Calu3 (cell line): ENCODE data around the gene TJAP1. TPM values are rescaled to one million over a fixed set of nuclear protein-coding genes. Genes with fewer than 3 reads are reported as not detected.
A peak's percentile ranks its signal among the peaks of the same experiment; 100 is the strongest.
"Not testable (repeated sequence)": the region's sequence is repeated elsewhere in the genome, so short reads cannot be mapped to it uniquely, and the experiment has no call there.

ENCODE experiments used
- BruUV-seq: library from RNA; stranded (reverse); fragments of 400-500 nt; replicated peaks from 2 replicates; lab custom pipeline; 2021; lab: Mats Ljungman, UMichigan
- CTCF ChIA-PET: fragments of 300-600 bp; sonication (Branson Sonifier 250); formaldehyde crosslinking; loops from one replicate; lab custom pipeline; 2022; ENCODE audit warnings: antibody characterized with exemption; lab: Charles Lee
- DNase-seq: peaks from one replicate; pipeline ENCODE4 v3.0.0; 2022
- H3K27ac Mint-ChIP-seq: one replicate; pipeline ENCODE4 v1.8.0; 2022; ENCODE audit warnings: mixed read lengths; ENCODE audit not compliant: unreplicated experiment
- H3K27me3 Mint-ChIP-seq: one replicate; pipeline ENCODE4 v1.8.0; 2022; ENCODE audit warnings: mixed read lengths; ENCODE audit not compliant: unreplicated experiment
- H3K36me3 Mint-ChIP-seq: one replicate; pipeline ENCODE4 v1.8.0; 2022; ENCODE audit warnings: mild to moderate bottlenecking, moderate library complexity, mixed read lengths; ENCODE audit not compliant: insufficient read depth, unreplicated experiment
- H3K4me1 Mint-ChIP-seq: one replicate; pipeline ENCODE4 v1.8.0; 2022; ENCODE audit warnings: mild to moderate bottlenecking, low read depth, mixed read lengths; ENCODE audit not compliant: unreplicated experiment
- H3K4me3 Mint-ChIP-seq: one replicate; pipeline ENCODE4 v1.8.0; 2022; ENCODE audit warnings: mild to moderate bottlenecking, low read depth, moderate library complexity, mixed read lengths; ENCODE audit not compliant: unreplicated experiment
- H3K9me3 Mint-ChIP-seq: one replicate; pipeline ENCODE4 v1.8.0; 2022; ENCODE audit warnings: low read depth, mixed read lengths; ENCODE audit not compliant: unreplicated experiment
- intact Hi-C: fragments of 100-400 bp; cut with micrococcal nuclease; formaldehyde crosslinking; loops from one replicate; pipeline ENCODE4 v1.10.0; 2022; ENCODE audit not compliant: unreplicated experiment
- total RNA-seq: library from RNA; stranded (reverse); gene quantifications from 2 replicates; pipeline ENCODE4 v1.2.3, GENCODE V29; 2022
- TF ChIP-seq, protein P1 (sequence below): fragments of 200-600 bp; IDR thresholded peaks from one replicate; pipeline ENCODE4 v1.8.0; 2022; ENCODE audit warnings: antibody characterized with exemption; ENCODE audit not compliant: unreplicated experiment

TJAP1 gene
- total RNA-seq, 1 experiment from 2014 or later: 72.3 TPM

DNA sequence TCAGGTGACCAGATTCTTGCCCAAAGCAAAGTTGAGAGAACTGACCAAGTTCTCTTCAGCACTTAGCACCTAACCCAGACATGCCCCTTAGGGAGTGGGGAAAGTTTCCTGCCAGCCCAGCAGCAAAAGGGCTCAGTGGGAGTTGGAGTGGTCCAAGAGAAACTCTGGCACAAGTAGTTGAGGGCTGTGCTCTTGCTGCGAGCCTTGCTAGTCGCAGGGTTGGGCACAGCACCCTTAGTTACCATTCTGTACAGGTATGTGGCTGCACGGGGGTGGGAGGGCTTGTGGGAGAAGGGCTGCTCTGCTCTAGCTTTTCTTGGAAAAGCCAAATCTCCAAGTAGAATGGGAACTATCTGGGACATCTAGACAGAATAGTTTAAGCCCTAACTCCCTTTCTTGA lies 45.9 kb downstream of the TJAP1 start:
- CTCF ChIA-PET: interaction anchor here (0.6 to 1.3 kb wide), 3 partner anchors 10 to 578 kb away, joined by 3 to 4 read pairs (median 3); no protein-coding TSS in a partner anchor
- Mint-ChIP-seq H3K4me3 (no peak overlapping the region), H3K27me3 (no peaks in the 10 kb centered on the region), H3K27ac (no peak overlapping the region), H3K36me3 (peaks cover 69% of the 10 kb centered on the region), H3K9me3 (no peaks in the 10 kb centered on the region), H3K4me1 (peaks cover 10% of the 10 kb centered on the region)
- intact Hi-C loops: no loop called here
- no TSS peak for BruUV-seq
- no peak for DNase-seq
- TF ChIP-seq, protein P1, sequence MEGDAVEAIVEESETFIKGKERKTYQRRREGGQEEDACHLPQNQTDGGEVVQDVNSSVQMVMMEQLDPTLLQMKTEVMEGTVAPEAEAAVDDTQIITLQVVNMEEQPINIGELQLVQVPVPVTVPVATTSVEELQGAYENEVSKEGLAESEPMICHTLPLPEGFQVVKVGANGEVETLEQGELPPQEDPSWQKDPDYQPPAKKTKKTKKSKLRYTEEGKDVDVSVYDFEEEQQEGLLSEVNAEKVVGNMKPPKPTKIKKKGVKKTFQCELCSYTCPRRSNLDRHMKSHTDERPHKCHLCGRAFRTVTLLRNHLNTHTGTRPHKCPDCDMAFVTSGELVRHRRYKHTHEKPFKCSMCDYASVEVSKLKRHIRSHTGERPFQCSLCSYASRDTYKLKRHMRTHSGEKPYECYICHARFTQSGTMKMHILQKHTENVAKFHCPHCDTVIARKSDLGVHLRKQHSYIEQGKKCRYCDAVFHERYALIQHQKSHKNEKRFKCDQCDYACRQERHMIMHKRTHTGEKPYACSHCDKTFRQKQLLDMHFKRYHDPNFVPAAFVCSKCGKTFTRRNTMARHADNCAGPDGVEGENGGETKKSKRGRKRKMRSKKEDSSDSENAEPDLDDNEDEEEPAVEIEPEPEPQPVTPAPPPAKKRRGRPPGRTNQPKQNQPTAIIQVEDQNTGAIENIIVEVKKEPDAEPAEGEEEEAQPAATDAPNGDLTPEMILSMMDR: no peak

DNA sequence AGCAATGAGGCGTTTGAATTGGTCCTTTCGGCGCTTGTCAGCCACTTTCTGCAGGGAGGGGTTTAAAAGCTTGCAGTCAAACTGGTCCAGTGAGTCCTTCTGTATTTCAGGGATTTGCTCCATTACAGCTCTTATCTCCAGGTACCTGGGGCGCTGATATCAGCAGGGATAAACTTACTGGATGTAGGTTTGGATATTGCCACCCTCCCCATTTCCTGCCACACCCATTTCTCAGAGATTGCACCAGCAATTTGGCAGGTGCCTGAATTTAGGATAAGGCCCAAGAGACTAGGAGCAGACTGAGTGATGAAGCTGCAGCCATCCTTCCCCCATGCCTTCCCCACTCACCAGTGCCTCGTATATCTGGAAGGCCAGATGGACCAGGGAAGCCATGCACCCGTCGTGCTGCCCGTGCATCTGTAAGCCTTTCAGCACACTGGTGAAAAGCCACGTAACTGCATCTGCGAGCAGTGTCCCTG lies 47.2 kb downstream of the TJAP1 start:
- Mint-ChIP-seq H3K27me3 (no peaks in the 10 kb centered on the region), H3K9me3 (no peaks in the 10 kb centered on the region), H3K4me1 (peaks cover 10% of the 10 kb centered on the region), H3K4me3 (no peak overlapping the region), H3K36me3 (peaks cover 80% of the 10 kb centered on the region), H3K27ac (peak overlapping the region; percentile 34)
- BruUV-seq: no TSS peak
- intact Hi-C loops: no loop called here
- TF ChIP-seq, protein P1: no peak
- DNase-seq: no peak
- CTCF ChIA-PET: interaction anchor here (1.3 kb wide), 1 partner anchor 9 kb away, joined by 3 read pairs; no protein-coding TSS in a partner anchor

DNA sequence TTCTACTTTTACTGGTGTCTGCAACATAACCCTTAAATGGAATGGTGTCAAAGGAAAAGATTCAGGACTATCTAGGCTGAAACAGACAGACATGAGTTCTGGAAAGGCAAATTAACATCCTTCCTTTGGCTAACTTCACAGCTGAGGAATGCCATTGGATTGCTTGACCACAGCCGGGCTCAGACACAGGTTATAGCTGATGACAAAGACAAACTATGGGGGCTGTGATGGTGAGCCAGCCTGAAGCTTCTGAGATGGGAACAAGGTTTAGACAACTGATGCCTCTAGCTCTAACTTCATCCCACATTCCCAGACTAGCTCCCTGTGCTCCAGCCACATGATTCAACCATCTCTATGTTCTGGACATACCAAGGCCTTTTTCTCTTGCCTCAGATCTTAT lies 54.8 kb downstream of the TJAP1 start:
- CTCF ChIA-PET: no interaction called here
- H3K27ac Mint-ChIP-seq: no peak overlapping the region
- no TSS peak for BruUV-seq

DNA sequence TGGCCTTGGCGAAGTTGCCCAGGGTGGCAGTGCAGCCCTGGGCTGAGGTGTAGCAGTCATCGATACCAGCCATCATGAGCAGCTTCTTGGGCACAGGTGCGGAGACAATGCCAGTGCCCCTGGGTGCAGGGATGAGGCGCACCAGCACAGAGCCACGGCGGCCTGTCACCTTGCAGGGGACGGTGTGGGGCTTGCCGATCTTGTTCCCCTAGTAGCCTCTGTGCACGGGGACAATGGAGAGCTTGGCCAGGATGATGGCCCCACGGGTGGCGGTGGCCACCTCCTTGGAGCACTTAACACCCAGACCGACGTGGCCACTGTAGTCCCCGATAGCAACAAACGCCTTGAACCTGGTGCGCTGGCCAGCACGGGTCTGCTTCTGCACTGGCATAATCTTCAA lies 61.6 kb downstream of the TJAP1 start:
- CTCF ChIA-PET: interaction anchor here (0.6 kb wide), 2 partner anchors 29 to 729 kb away, joined by 3 to 4 read pairs; no protein-coding TSS in a partner anchor
- H3K27ac Mint-ChIP-seq, H3K27me3 Mint-ChIP-seq, H3K9me3 Mint-ChIP-seq, H3K4me1 Mint-ChIP-seq, BruUV-seq, DNase-seq, intact Hi-C loops, H3K4me3 Mint-ChIP-seq: not testable (repeated sequence)
- H3K36me3 Mint-ChIP-seq: peaks cover 85% of the 10 kb centered on the region

More for the DNA sequence above, 54.8 kb downstream of the TJAP1 start:
- no peaks in the 10 kb centered on the region for H3K4me1 Mint-ChIP-seq
- no peaks in the 10 kb centered on the region for H3K27me3 Mint-ChIP-seq
- peaks cover 80% of the 10 kb centered on the region for H3K36me3 Mint-ChIP-seq
- intact Hi-C loops: no loop called here
- TF ChIP-seq, protein P1: no peak
- no peak for DNase-seq
- H3K9me3 Mint-ChIP-seq: no peaks in the 10 kb centered on the region
- no peak overlapping the region for H3K4me3 Mint-ChIP-seq

DNA sequence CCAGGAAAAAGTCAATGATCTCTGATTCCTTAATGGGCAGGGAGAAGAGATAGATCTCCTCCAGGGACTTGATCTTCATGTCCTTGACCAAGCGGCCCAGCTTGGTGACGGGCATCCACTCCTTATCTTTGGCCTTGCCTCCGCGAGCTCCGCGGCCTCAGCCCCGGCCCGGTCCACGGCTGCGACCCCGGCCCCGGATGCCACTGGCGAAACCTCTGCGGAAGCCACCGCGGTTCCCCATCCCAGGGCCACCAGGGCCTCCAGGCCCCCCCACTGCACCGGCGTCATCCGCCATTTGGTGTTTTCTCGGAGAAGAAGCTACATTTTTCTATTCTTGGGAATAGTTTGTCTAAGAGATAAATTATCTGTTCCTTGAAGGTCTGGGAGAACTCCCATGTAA lies 62.0 kb downstream of the TJAP1 start:
- DNase-seq, H3K27ac Mint-ChIP-seq, intact Hi-C loops, H3K4me3 Mint-ChIP-seq, H3K27me3 Mint-ChIP-seq, H3K9me3 Mint-ChIP-seq, H3K4me1 Mint-ChIP-seq, BruUV-seq: not testable (repeated sequence)
- H3K36me3 Mint-ChIP-seq: peaks cover 83% of the 10 kb centered on the region
- CTCF ChIA-PET: interaction anchor here (0.6 kb wide), 2 partner anchors 28 to 729 kb away, joined by 3 to 4 read pairs; no protein-coding TSS in a partner anchor
